SK-N-SH treated with all-trans-retinoic acid at 6 μM for 48 hours (cell line): ENCODE results near the gene CXCL5.

ENCODE experiments used
- ATAC-seq: fragments of 200-7000 bp; cut with Tn5 transposase; 3 replicates; pipeline ENCODE4 v1.9.1; 2020; ENCODE audit warnings: mild to moderate bottlenecking, moderate library complexity
- ARNTL ChIP-seq: fragments of 450-650 bp; formaldehyde crosslinking; IDR thresholded peaks from 2 replicates; pipeline ENCODE4 v1.5.0; 2020; ENCODE audit warnings: low read depth, mild to moderate bottlenecking, moderate library complexity, borderline replicate concordance
- BACH2 ChIP-seq: fragments of 250-450 bp; sonication (Bioruptor Pico); IDR thresholded peaks from 2 replicates; pipeline ENCODE4 v1.9.0; 2021; ENCODE audit warnings: mild to moderate bottlenecking, borderline replicate concordance
- CREB5 ChIP-seq: fragments of 250-450 bp; sonication (Bioruptor Pico); IDR thresholded peaks from 2 replicates; pipeline ENCODE4 v1.5.1; 2020; ENCODE audit warnings: low read depth, mild to moderate bottlenecking, moderate library complexity
- CSDC2 ChIP-seq: fragments of 250-450 bp; sonication (Bioruptor Pico); IDR thresholded peaks from 2 replicates; pipeline ENCODE4 v1.5.0; 2020; ENCODE audit warnings: mild to moderate bottlenecking, moderate library complexity
- CSRNP3 ChIP-seq: fragments of 250-450 bp; sonication (Bioruptor Pico); IDR thresholded peaks from 2 replicates; pipeline ENCODE4 v1.5.1; 2021; ENCODE audit warnings: mild to moderate bottlenecking, moderate library complexity
- ESRRG ChIP-seq: fragments of 250-450 bp; sonication (Bioruptor Pico); IDR thresholded peaks from 2 replicates; pipeline ENCODE4 v1.6.1; 2021; ENCODE audit warnings: mild to moderate bottlenecking
- GLIS3 ChIP-seq: fragments of 250-450 bp; sonication (Bioruptor Pico); IDR thresholded peaks from 2 replicates; pipeline ENCODE4 v1.5.0; 2020; ENCODE audit warnings: mild to moderate bottlenecking, moderate library complexity
- OSR1 ChIP-seq: fragments of 250-450 bp; sonication (Bioruptor Pico); IDR thresholded peaks from 2 replicates; pipeline ENCODE4 v1.8.0; 2022; ENCODE audit warnings: moderate library complexity, mild to moderate bottlenecking, inconsistent platforms
- POU6F1 ChIP-seq: fragments of 250-450 bp; sonication (Bioruptor Pico); IDR thresholded peaks from 2 replicates; pipeline ENCODE4 v1.8.0; 2021; ENCODE audit warnings: low read depth, mild to moderate bottlenecking, moderate library complexity, borderline replicate concordance
- PPARA ChIP-seq: fragments of 250-450 bp; sonication (Bioruptor Pico); IDR thresholded peaks from 2 replicates; pipeline ENCODE4 v1.5.0; 2020; ENCODE audit warnings: mild to moderate bottlenecking, borderline replicate concordance
- RARB ChIP-seq: fragments of 250-450 bp; sonication (Bioruptor Pico); IDR thresholded peaks from 2 replicates; pipeline ENCODE4 v1.8.0; 2021; ENCODE audit warnings: mild to moderate bottlenecking, moderate library complexity
- SNAI2 ChIP-seq: fragments of 250-450 bp; sonication (Bioruptor Pico); IDR thresholded peaks from 2 replicates; pipeline ENCODE4 v1.5.0; 2020; ENCODE audit warnings: mild to moderate bottlenecking, moderate library complexity
- TOX ChIP-seq: fragments of 250-450 bp; sonication (Bioruptor Pico); IDR thresholded peaks from 2 replicates; pipeline ENCODE4 v1.8.0; 2021; ENCODE audit warnings: mild to moderate bottlenecking, moderate library complexity, borderline replicate concordance
- TSHZ2 ChIP-seq: fragments of 250-450 bp; sonication (Bioruptor Pico); IDR thresholded peaks from 2 replicates; pipeline ENCODE4 v1.5.0; 2020; ENCODE audit warnings: mild to moderate bottlenecking, moderate library complexity
- ZC3H10 ChIP-seq: fragments of 250-450 bp; sonication (Bioruptor Pico); IDR thresholded peaks from 2 replicates; pipeline ENCODE4 v1.5.1; 2021; ENCODE audit warnings: mild to moderate bottlenecking, moderate library complexity
- ZFP3 ChIP-seq: fragments of 250-450 bp; sonication (Bioruptor Pico); IDR thresholded peaks from 2 replicates; pipeline ENCODE4 v1.5.0; 2020; ENCODE audit warnings: mild to moderate bottlenecking, moderate library complexity
- ZFP30 ChIP-seq: fragments of 450-650 bp; formaldehyde crosslinking; IDR thresholded peaks from 2 replicates; pipeline ENCODE4 v1.5.0; 2022; ENCODE audit warnings: mild to moderate bottlenecking, moderate library complexity
- ZNF565 ChIP-seq: fragments of 450-650 bp; formaldehyde crosslinking; conservative IDR thresholded peaks from 2 replicates; pipeline ENCODE4 v1.5.0; 2020; ENCODE audit warnings: low read depth, mild to moderate bottlenecking, moderate library complexity
- TF ChIP-seq, protein P1 (sequence below): fragments of 250-450 bp; sonication (Bioruptor Pico); IDR thresholded peaks from 2 replicates; pipeline ENCODE4 v1.8.0; 2020; ENCODE audit warnings: mild to moderate bottlenecking, moderate library complexity, borderline replicate concordance

Gene CXCL5

DNA sequence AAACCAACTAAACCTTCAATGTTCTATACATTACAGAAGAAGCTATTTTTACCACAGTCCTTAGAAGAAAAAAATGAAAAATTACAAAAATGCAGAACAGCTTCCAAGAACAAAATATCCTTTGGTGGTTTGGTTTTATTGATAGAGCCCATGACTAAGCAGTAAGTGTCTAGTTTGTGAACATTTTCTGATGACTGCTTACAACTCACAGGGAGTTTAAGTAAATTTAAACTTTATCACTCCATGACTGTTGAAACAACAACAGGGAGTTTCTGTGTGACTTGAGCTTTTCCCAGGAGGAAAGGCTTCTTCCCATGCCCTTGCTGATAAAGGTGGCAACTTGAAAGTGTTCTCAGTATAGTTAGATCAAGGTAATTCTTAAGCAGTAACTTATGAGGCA lies 19.6 kb downstream of the CXCL5 start:
- ATAC-seq: no peak
- TF ChIP-seq GLIS3 (CRISPR knock-in tag): no peak
- no peak for TF ChIP-seq ZNF565 (CRISPR knock-in tag)
- TF ChIP-seq, all 23 proteins: peak for 0

DNA sequence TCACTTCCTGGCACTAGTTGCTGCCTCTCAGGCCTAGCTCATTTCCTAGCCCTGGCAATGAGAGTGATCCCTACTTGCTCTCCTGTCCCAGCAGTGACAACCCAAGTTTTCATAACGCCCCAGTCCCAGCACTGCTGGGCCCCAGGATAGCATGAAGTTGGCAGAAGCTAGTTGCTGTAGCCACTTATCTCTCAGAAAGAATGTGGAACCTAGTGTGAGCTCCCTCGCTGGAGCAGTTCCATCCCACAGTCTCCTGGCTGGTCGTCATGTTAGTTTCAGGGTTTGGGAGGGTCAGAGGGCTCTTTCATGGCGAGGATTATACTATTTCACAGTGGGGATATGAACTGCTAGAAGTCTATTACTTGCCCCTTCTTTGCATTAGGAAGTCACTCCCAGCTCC lies 21.8 kb downstream of the CXCL5 start:
- ATAC-seq: no peak
- TF ChIP-seq GLIS3 (CRISPR knock-in tag) (no peak), TSHZ2 (CRISPR knock-in tag) (no peak), PPARA (CRISPR knock-in tag) (no peak), SNAI2 (CRISPR knock-in tag) (no peak), ZFP30 (no peak), ESRRG (CRISPR knock-in tag) (no peak), ZFP3 (CRISPR knock-in tag) (no peak), TOX (no peak), OSR1 (CRISPR knock-in tag) (no peak), ZC3H10 (no peak), BACH2 (no peak)

GRCh38 chr4:73976217-73976616 lies 22.3 kb downstream of the CXCL5 start:
- ATAC-seq: no peak
- no peak for TF ChIP-seq POU6F1
- no peak for TF ChIP-seq PPARA (CRISPR knock-in tag)
- TF ChIP-seq CREB5 (CRISPR knock-in tag): no peak
- TF ChIP-seq RARB (CRISPR knock-in tag): no peak
- no peak for TF ChIP-seq CSDC2 (CRISPR knock-in tag)
- no peak for TF ChIP-seq TOX
- TF ChIP-seq ARNTL (CRISPR knock-in tag): no peak
- TF ChIP-seq BACH2: no peak
- no peak for TF ChIP-seq SNAI2 (CRISPR knock-in tag)
- TF ChIP-seq, protein P1, sequence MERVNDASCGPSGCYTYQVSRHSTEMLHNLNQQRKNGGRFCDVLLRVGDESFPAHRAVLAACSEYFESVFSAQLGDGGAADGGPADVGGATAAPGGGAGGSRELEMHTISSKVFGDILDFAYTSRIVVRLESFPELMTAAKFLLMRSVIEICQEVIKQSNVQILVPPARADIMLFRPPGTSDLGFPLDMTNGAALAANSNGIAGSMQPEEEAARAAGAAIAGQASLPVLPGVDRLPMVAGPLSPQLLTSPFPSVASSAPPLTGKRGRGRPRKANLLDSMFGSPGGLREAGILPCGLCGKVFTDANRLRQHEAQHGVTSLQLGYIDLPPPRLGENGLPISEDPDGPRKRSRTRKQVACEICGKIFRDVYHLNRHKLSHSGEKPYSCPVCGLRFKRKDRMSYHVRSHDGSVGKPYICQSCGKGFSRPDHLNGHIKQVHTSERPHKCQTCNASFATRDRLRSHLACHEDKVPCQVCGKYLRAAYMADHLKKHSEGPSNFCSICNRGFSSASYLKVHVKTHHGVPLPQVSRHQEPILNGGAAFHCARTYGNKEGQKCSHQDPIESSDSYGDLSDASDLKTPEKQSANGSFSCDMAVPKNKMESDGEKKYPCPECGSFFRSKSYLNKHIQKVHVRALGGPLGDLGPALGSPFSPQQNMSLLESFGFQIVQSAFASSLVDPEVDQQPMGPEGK (CRISPR knock-in tag): no peak
- TF ChIP-seq CSRNP3 (CRISPR knock-in tag): no peak
- no peak for TF ChIP-seq ESRRG (CRISPR knock-in tag)
- no peak for TF ChIP-seq ZFP30

- no peak for TF ChIP-seq SNAI2 (CRISPR knock-in tag)
- no peak for TF ChIP-seq CSRNP3 (CRISPR knock-in tag)
- TF ChIP-seq ZFP30: no peak
- TF ChIP-seq TSHZ2 (CRISPR knock-in tag): no peak
- TF ChIP-seq ARNTL (CRISPR knock-in tag): no peak
- TF ChIP-seq ESRRG (CRISPR knock-in tag): no peak
- ATAC-seq: no peak
Observed at GRCh38 chr4:73974352-73974751, 24.1 kb downstream of the CXCL5 start.
